OCI-LY1 (cell line): ENCODE measurements around the gene KCNA4.

ENCODE experiments used
- CTCF ChIP-seq: fragments of 200-600 bp; sonication (generic), shearing (Covaris generic); IDR thresholded peaks from 2 replicates; pipeline ENCODE4 v1.5.1; 2017; ENCODE audit warnings: mild to moderate bottlenecking, antibody characterized with exemption, low read length, moderate library complexity, mixed read lengths
- EZH2 ChIP-seq: fragments of 200-600 bp; sonication (generic), shearing (Covaris generic); IDR thresholded peaks from 2 replicates; pipeline ENCODE4 v1.8.0; 2017; ENCODE audit warnings: borderline replicate concordance, mixed run types, mild to moderate bottlenecking, antibody characterized with exemption, low read length, moderate library complexity, mixed read lengths

DNA sequence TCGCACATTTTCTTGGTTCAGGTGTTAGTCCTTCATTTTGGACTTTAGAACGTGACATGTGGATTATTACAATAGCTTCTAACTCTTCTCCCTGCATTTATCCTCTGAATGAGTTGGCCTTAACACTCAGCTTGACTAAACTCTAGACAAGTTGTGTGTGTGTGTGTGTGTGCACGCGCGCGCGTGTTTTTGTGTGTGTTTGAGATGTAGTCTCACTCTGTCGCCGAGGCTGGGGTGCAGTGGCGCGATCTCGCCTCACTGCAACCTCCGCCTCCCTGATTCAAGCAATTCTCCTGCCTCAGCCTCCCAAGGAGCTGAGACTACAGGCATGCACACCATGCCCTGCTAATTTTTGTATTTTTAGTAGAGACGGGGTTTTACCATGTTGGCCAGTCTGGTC, 24.3 kb upstream of the KCNA4 start:
- TF ChIP-seq CTCF (no peak), EZH2 (no peak)
